ENCODE measurements around the gene PPP4C. TPM values are rescaled to one million over a fixed set of nuclear protein-coding genes. Genes with fewer than 3 reads are reported as not detected.

The PPP4C gene
- total and polyA plus RNA-seq, 3 donors from 2014 or later: 82.1 to 154 (median 109) TPM

DNA sequence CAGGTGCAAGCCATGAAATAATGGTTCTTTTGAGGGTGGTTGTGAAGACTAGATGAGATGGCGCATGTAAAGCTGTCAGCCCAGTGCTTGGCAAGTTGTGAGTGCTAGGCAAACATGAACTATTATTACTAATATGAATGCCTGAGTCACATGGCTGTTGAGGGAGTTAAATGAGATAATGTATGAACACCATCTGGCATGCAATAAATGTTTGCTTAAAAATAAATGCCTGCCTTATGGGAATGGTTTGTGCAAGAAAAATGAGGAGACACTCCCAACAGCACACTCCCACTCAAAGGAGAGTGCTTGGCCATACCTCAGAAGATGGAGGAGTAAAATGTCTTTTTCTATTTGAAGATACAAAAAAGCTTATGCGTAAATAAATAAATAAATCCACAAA is 43.6 kb downstream of the PPP4C start:
- TF ChIP-seq, protein P1, sequence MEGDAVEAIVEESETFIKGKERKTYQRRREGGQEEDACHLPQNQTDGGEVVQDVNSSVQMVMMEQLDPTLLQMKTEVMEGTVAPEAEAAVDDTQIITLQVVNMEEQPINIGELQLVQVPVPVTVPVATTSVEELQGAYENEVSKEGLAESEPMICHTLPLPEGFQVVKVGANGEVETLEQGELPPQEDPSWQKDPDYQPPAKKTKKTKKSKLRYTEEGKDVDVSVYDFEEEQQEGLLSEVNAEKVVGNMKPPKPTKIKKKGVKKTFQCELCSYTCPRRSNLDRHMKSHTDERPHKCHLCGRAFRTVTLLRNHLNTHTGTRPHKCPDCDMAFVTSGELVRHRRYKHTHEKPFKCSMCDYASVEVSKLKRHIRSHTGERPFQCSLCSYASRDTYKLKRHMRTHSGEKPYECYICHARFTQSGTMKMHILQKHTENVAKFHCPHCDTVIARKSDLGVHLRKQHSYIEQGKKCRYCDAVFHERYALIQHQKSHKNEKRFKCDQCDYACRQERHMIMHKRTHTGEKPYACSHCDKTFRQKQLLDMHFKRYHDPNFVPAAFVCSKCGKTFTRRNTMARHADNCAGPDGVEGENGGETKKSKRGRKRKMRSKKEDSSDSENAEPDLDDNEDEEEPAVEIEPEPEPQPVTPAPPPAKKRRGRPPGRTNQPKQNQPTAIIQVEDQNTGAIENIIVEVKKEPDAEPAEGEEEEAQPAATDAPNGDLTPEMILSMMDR (IDR thresholded peaks at IDR 0.05): no peak
- no peak for TF ChIP-seq POLR2A (IDR thresholded peaks at IDR 0.05)
- Histone ChIP-seq H3K27me3 (no peaks in the 10 kb centered on the region), H3K9me3 (no peaks in the 10 kb centered on the region), H3K36me3 (ENCODE audit: low read depth, missing control alignments) (no peaks in the 10 kb centered on the region), H3K4me3 (no peak overlapping the region), H3K27ac (no peak overlapping the region), H3K4me1 (peaks cover 20% of the 10 kb centered on the region)
- WGBS, 2 donors: 88 to 92% methylated on average over 2 of the region's 2 CpGs
- intact Hi-C loops (cut with DNase I; ENCODE audit: low total_unique reads): no loop called here
- DNase-seq: no peak

GRCh38 chr16:30120340-30121105 is 44.7 kb downstream of the PPP4C start:
- intact Hi-C loops (cut with DNase I; ENCODE audit: low total_unique reads): loop anchor here (10.0 kb wide), 1 partner anchor 54 kb away; no protein-coding TSS in a partner anchor
- Histone ChIP-seq H3K36me3 (ENCODE audit: low read depth, missing control alignments) (no peaks in the 10 kb centered on the region), H3K27me3 (no peaks in the 10 kb centered on the region), H3K4me1 (peaks cover 20% of the 10 kb centered on the region), H3K27ac (no peak overlapping the region), H3K9me3 (no peaks in the 10 kb centered on the region), H3K4me3 (no peak overlapping the region)
- TF ChIP-seq POLR2A (IDR thresholded peaks at IDR 0.05): no peak
- TF ChIP-seq, protein P1 (IDR thresholded peaks at IDR 0.05): no peak
- no peak for DNase-seq
- WGBS, 2 donors: 89 to 100% methylated on average over 3 of the region's 3 CpGs

DNA sequence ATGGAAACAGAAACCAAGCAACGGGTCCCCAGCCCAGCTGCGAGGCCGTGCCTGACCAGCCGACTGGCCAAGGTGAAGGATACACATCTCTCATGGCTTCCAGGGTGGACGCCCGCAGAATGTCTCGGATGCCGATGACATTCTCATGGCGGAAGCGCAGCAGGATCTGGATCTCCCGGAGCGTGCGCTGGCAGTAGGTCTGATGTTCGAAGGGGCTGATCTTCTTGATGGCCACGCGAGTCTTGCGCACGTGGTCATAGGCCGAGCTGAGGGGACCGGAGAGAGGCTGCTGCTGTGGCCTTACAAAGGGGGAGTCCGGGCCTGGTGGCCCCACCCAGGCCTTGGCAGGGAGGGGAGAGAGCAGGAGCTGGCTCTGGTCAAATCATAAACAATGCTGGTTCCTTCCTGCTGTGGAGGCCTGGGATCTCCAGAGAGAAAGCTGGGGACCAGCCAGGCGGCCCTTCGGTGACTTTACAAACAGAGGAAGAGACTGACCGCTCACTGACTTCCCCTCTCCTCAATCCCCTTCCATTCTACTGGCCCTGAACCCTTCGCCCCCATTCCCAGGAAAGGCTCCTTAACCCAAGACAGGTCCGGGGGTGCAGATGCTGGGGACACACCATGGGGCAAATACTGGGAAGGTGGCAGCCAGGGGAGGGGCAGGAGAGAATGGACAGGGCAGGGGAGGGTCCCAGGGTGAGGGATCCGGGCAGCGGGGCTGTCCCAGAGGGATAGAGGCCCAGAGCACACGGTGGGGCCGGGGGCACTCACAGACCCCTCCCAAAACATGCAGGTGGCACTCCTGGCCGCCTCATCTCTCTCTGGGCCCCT is 46.2 kb downstream of the PPP4C start:
- H3K27me3 ChIP-seq: no peaks in the 10 kb centered on the region
- H3K36me3 ChIP-seq (ENCODE audit: low read depth, missing control alignments): no peaks in the 10 kb centered on the region
- DNase-seq: peak; percentile 69
- intact Hi-C loops (cut with DNase I; ENCODE audit: low total_unique reads): loop anchor here (10.0 kb wide), 1 partner anchor 53 kb away; no protein-coding TSS in a partner anchor
- peaks cover 20% of the 10 kb centered on the region for H3K4me1 ChIP-seq
- H3K4me3 ChIP-seq: peak overlapping the region; percentile 84 to 86
- WGBS, 2 donors: 26 to 39% methylated on average over 22 to 31 of the region's 31 CpGs
- no peaks in the 10 kb centered on the region for H3K9me3 ChIP-seq
- peak overlapping the region; percentile 90 to 93 for H3K27ac ChIP-seq
- TF ChIP-seq, protein P1 (IDR thresholded peaks at IDR 0.05): no peak
- no peak for TF ChIP-seq POLR2A (IDR thresholded peaks at IDR 0.05)

GRCh38 chr16:30122604-30123160 is 46.9 kb downstream of the PPP4C start:
- intact Hi-C loops (cut with DNase I; ENCODE audit: low total_unique reads): loop anchor here (10.0 kb wide), 1 partner anchor 52 kb away; no protein-coding TSS in a partner anchor
- H3K36me3 ChIP-seq (ENCODE audit: low read depth, missing control alignments): no peaks in the 10 kb centered on the region

More at GRCh38 chr16:30122604-30123160, 46.9 kb downstream of the PPP4C start:
- Histone ChIP-seq H3K4me3 (peak overlapping the region; percentile 84 to 86), H3K4me1 (peaks cover 20% of the 10 kb centered on the region), H3K27me3 (no peaks in the 10 kb centered on the region), H3K27ac (peak overlapping the region; percentile 90 to 93), H3K9me3 (no peaks in the 10 kb centered on the region)
- WGBS, 2 donors: 2% methylated on average over 28 to 37 of the region's 42 CpGs
- DNase-seq: no peak
- TF ChIP-seq, protein P1 (IDR thresholded peaks at IDR 0.05): no peak
- TF ChIP-seq POLR2A (IDR thresholded peaks at IDR 0.05): no peak
